Measurements from ENCODE around the gene PALM.
"Not testable (repeated sequence)": the region's sequence is repeated elsewhere in the genome, so short reads cannot be mapped to it uniquely, and the experiment has no call there.

The PALM gene

DNA sequence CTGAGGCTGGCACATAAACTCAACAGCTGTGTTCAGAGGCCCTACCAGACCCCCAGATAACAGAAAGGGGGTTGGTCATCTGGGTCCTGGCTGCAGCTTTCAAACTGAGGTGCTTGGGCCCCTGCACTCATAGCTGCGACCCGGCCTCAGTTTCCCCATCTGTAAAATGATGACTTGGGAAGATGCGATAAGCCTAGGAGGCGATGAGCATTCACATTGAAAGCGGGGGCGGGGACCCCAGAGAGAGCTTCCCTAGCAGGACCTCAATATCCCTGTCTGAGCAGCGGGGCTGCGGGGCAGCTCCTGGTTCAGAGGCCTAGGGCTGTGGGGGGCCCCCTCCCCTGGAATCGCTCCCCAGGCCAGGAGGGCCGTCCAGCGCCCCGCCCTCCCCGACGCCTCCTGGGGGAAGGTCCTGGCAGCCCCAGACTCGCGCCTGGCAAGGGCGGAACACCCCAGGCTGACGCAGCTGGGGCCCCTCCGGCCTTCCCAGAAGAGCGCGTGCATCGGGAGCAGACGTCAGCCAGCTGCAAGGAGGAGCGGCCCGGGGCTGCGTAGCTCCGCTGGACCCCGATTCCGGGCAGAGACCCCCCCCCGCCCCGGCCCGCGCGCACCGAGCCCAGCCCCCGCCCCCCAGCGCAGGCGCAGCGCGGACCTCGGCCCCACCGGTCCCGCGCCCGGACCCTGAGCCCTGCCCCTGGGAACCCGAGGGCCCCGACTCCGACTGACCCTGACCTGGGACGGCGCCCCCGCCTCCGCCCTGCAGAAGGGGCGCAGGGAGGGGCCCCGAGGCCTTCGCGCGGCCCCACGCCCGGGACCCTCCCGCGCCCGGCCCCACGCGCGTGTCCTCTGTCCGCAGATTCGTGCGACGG lies 29.1 kb upstream of the PALM start:
- DNase-seq = no peak

GRCh38 chr19:680287-681028 lies 28.3 kb upstream of the PALM start:
- DNase-seq = peak; percentile 95 to 98

- DNase-seq = no peak
These were observed 27.4 kb upstream of the PALM start for GRCh38 chr19:681029-682019.

DNA sequence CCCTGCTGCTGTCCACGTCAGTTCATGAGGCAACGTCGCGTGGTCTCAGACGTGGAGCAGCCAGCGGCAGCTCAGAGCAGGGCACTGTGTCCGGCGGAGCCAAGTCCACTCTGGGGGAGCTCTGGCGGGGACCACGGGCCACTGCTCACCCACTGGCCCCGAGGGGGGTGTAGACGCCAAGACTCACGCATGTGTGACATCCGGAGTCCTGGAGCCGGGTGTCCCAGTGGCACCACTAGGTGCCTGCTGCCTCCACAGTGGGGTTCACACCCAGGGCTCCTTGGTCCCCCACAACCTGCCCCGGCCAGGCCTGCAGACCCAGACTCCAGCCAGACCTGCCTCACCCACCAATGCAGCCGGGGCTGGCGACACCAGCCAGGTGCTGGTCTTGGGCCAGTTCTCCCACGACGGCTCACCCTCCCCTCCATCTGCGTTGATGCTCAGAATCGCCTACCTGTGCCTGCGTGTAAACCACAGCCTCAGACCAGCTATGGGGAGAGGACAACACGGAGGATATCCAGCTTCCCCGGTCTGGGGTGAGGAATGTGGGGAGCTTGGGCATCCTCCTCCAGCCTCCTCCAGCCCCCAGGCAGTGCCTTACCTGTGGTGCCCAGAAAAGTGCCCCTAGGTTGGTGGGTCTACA lies 25.9 kb upstream of the PALM start:
- no peak for DNase-seq

GRCh38 chr19:685454-685931 lies 23.2 kb upstream of the PALM start:
- DNase-seq = no peak

GRCh38 chr19:686589-687297 lies 22.0 kb upstream of the PALM start:
- no peak for DNase-seq

GRCh38 chr19:687569-688166 lies 21.1 kb upstream of the PALM start:
- DNase-seq = no peak

DNA sequence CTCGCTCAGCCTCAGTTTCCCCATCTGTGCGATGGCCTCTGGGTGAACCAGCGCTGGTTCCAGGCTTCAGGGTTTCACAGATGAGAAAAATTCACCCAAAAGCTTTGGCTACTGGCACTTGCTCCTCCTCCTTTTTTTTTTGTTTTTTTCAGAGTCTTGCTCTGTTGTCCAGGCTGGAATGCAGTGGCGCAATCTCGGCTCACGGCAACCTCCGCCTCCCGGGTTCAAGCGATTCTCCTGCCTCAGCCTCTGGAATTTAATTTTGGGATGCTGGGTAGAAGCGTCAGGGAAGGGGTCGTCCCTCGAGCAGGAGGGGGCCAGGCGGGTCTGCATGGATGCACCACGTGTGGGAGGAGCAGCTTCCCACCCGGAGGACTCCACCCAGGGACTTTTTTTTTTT lies 20.5 kb upstream of the PALM start:
- no peak for DNase-seq

GRCh38 chr19:688992-689391 lies 19.7 kb upstream of the PALM start:
- DNase-seq = no peak

GRCh38 chr19:690203-690602 lies 18.5 kb upstream of the PALM start:
- no peak for DNase-seq

GRCh38 chr19:694481-695351 lies 14.0 kb upstream of the PALM start:
- no peak for DNase-seq

DNA sequence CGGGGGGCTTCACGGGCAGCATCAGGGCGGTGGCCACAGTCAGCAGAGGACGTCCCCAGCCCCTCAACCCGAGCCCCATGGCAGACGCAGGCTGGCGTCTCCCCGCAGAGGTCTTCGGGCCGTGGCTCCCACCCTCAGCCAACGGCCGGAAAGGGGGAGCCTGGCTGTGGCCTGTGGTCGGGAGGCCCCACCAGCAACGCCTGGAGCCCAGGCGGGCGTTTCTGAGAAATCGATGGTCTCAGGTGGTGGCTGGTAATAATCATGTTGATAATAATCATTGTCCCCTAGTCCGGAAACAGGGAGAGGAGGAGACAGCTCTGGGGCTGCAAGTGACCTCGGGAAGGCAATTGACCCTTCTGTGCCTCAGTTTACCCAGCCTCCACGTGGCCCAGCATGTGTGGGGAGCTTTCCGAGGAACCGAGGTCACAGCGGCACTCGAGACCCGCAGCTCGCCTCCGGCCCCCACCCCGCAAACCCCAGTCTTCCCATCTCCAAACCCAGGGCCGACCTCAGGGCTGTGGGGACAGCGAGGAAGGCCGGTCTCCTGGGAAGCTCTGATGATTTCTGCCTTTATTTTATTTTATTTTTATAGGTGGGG lies 13.3 kb upstream of the PALM start, which contains the start of gene PRSS57:
PRSS57 (minus strand) TSS at position 101 of the 598 bp plus-strand sequence; CDS start at position 79, 22 bp downstream.
- DNase-seq = no peak

- DNase-seq = not testable (repeated sequence)
These were observed 10.2 kb upstream of the PALM start for GRCh38 chr19:698529-698928.

- DNase-seq = not testable (repeated sequence)
These were observed 8.8 kb upstream of the PALM start for GRCh38 chr19:699885-700284.

- DNase-seq = not testable (repeated sequence)
These were observed 5.9 kb upstream of the PALM start for GRCh38 chr19:702847-703246.

DNA sequence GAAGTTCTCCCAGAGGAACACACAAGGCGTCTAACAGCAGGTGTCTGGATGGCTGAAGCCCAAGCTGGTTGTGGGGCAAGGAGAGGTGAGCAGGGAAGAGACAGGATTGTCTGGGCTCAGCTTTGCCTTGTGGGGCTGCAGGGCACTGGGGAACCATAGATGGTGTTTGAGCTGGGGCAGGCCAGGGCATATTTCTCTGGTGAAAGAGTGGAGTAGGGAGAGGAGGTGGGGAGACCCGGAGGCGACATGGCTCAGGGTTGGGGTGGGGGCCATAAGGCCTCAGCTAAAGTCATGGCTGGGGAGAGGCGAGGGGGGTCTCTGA lies 5.4 kb upstream of the PALM start:
- no peak for DNase-seq

DNA sequence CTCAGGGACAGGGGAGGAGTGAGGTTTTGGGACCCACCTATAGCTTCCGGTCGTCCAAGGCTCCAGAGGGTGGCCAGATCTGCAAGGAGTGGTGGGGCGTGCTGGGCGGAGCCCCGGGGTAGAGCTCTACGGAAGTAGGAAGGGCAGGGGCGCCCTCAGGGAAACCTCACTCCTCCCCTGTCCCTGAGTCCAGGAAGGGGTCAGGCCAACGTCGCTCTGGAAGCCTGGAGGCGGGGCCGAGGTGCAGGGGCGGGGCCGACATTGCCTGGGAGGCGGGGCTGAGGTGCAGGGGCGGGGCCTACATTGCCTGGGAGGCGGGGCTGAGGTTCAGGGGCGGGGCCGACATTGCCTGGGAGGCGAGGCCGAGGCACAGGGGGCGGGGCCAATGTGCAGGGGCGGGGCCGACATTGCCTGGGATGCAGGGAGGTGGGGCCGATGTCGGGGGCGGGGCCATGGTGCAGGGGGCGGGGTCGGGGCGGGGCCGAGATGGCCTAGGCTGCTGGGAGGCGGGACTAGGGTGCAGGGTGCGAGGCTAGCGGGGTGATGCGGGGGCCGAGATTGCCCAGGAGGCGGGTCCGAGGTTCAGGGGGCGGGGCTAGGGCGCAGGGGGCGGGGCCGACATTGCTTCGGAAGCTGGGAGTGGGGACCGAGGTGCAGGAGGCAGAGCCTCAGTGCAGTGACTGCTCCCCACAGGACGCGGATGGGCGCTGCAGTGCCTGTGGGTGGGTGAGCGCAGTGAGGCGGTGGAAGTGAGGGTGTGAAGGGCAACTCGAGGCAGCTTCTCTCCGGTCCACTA lies 4.9 kb upstream of the PALM start:
- DNase-seq = peak in 1 of 2 donors; percentile 22

GRCh38 chr19:704447-704741 lies 4.3 kb upstream of the PALM start:
- DNase-seq = no peak

Measured in hippocampal formation (tissue), 2 donors.